Measurements from ENCODE around the gene IQSEC1. TPM values are rescaled to one million over a fixed set of nuclear protein-coding genes. Genes with fewer than 3 reads are reported as not detected.
A peak's percentile ranks its signal among the peaks of the same experiment; 100 is the strongest.

The IQSEC1 gene
- total and polyA plus RNA-seq, 8 donors, result 24.9 to 57.0 (median 34.2) TPM

GRCh38 chr3:13074006-13074375 is 762 bp upstream of the IQSEC1 start:
- Histone ChIP-seq H3K4me1 (peaks cover 0 to 16% of the 10 kb centered on the region in 2 donors), H3K9me3 (no peaks in the 10 kb centered on the region), H3K36me3 (no peaks in the 10 kb centered on the region), H3K27ac (no peak overlapping the region), H3K27me3 (peaks cover 30 to 71% of the 10 kb centered on the region in 2 donors), H3K4me3 (no peak overlapping the region)
- intact Hi-C loops (cut with DNase I), result no loop called here
- DNase-seq, result peak in 1 of 4 donors; percentile 51
- no peak for TF ChIP-seq CTCF (IDR thresholded peaks at IDR 0.05)
- no peak for ATAC-seq

GRCh38 chr3:13072600-13073325 is 466 bp downstream of the IQSEC1 start:
- peaks cover 30 to 59% of the 10 kb centered on the region in 2 donors for H3K27me3 ChIP-seq
- no peaks in the 10 kb centered on the region for H3K36me3 ChIP-seq
- H3K27ac ChIP-seq, result no peak overlapping the region
- no peak overlapping the region for H3K4me3 ChIP-seq
- intact Hi-C loops (cut with DNase I), result no loop called here
- no peak for TF ChIP-seq CTCF (IDR thresholded peaks at IDR 0.05)
- ATAC-seq, result no peak
- H3K4me1 ChIP-seq, result peaks cover 0 to 17% of the 10 kb centered on the region in 2 donors
- no peaks in the 10 kb centered on the region for H3K9me3 ChIP-seq
- peak in 1 of 4 donors; percentile 72 for DNase-seq

GRCh38 chr3:13072239-13072599 is 1.0 kb downstream of the IQSEC1 start:
- Histone ChIP-seq H3K4me3 (no peak overlapping the region), H3K27me3 (peaks cover 30 to 54% of the 10 kb centered on the region in 2 donors), H3K9me3 (no peaks in the 10 kb centered on the region), H3K36me3 (no peaks in the 10 kb centered on the region), H3K4me1 (peaks cover 0 to 17% of the 10 kb centered on the region in 2 donors), H3K27ac (no peak overlapping the region)
- TF ChIP-seq CTCF (IDR thresholded peaks at IDR 0.05), result no peak
- no peak for ATAC-seq
- intact Hi-C loops (cut with DNase I), result no loop called here
- no peak for DNase-seq

- Histone ChIP-seq H3K9me3 (no peaks in the 10 kb centered on the region), H3K4me3 (no peak overlapping the region), H3K4me1 (peaks cover 0 to 17% of the 10 kb centered on the region in 2 donors), H3K27ac (no peak overlapping the region), H3K27me3 (peaks cover 30 to 48% of the 10 kb centered on the region in 2 donors), H3K36me3 (no peaks in the 10 kb centered on the region)
- TF ChIP-seq CTCF (IDR thresholded peaks at IDR 0.05), result no peak
- no peak for ATAC-seq
- DNase-seq, result no peak
- intact Hi-C loops (cut with DNase I), result no loop called here
These were observed 1.5 kb downstream of the IQSEC1 start for GRCh38 chr3:13071695-13072094.

- Histone ChIP-seq H3K9me3 (no peaks in the 10 kb centered on the region), H3K36me3 (no peaks in the 10 kb centered on the region), H3K4me3 (no peak overlapping the region), H3K27me3 (peaks cover 30 to 39% of the 10 kb centered on the region in 2 donors), H3K27ac (no peak overlapping the region), H3K4me1 (peaks cover 0 to 17% of the 10 kb centered on the region in 2 donors)
- DNase-seq (peak in 1 of 4 donors; percentile 31), ATAC-seq (no peak)
- TF ChIP-seq CTCF (IDR thresholded peaks at IDR 0.05), result no peak
- intact Hi-C loops (cut with DNase I), result no loop called here
These were observed 2.7 kb downstream of the IQSEC1 start for GRCh38 chr3:13070391-13071070.
